OCI-LY3 (cell line): Measurements from ENCODE around the gene RPUSD4.
A peak's percentile ranks its signal among the peaks of the same experiment; 100 is the strongest.

Source experiments
- H2AFZ ChIP-seq: fragments of 200-600, 300-600 bp; shearing (Covaris generic); 2 replicates; pipeline ENCODE4 v1.6.0; 2014; ENCODE audit warnings: antibody characterized with exemption, low read depth, low read length
- H3K27ac ChIP-seq: fragments of 200-600, 300-600 bp; sonication (generic); 2 replicates; pipeline ENCODE4 v1.5.1; 2014; ENCODE audit warnings: mild to moderate bottlenecking, low read length, moderate library complexity, mixed read lengths
- H3K27me3 ChIP-seq: fragments of 200-600, 300-600 bp; sonication (generic); 2 replicates; pipeline ENCODE4 v1.6.1; 2014; ENCODE audit warnings: low read depth, low read length, mixed read lengths
- H3K36me3 ChIP-seq: fragments of 200-600, 300-600 bp; sonication (generic); replicated peaks from 2 replicates; pipeline ENCODE3; 2014; ENCODE audit warnings: low read depth, low read length, mixed read lengths
- H3K4me1 ChIP-seq: fragments of 300-600, 200-600 bp; sonication (generic); 2 replicates; pipeline ENCODE4 v1.6.1; 2014; ENCODE audit warnings: low read length, mixed read lengths
- H3K4me2 ChIP-seq: fragments of 200-600, 300-600 bp; sonication (generic); 2 replicates; pipeline ENCODE4 v1.6.1; 2014; ENCODE audit warnings: low read length, mixed read lengths
- H3K4me3 ChIP-seq: fragments of 300-600, 200-600 bp; sonication (generic); 2 replicates; pipeline ENCODE4 v1.5.1; 2014; ENCODE audit warnings: antibody characterized with exemption, mild to moderate bottlenecking, low read length, moderate library complexity
- H3K79me2 ChIP-seq: fragments of 300-600, 200-600 bp; shearing (Covaris generic); 2 replicates; pipeline ENCODE4 v1.6.1; 2014; ENCODE audit warnings: mild to moderate bottlenecking, low read length, mixed read lengths
- H3K9ac ChIP-seq: fragments of 300-600, 200-600 bp; shearing (Covaris generic); 2 replicates; pipeline ENCODE4 v1.6.0; 2014; ENCODE audit warnings: mild to moderate bottlenecking, low read length, moderate library complexity
- H3K9me3 ChIP-seq: fragments of 200-600, 300-600 bp; shearing (Covaris generic); 2 replicates; pipeline ENCODE4 v1.6.1; 2014; ENCODE audit warnings: low read length, mixed read lengths; ENCODE audit not compliant: insufficient read depth
- H4K20me1 ChIP-seq: fragments of 200-600, 300-600 bp; sonication (generic); 2 replicates; pipeline ENCODE4 v1.6.1; 2016; ENCODE audit warnings: low read length, mixed read lengths; ENCODE audit not compliant: insufficient read depth
- EZH2phosphoT487 ChIP-seq: fragments of 200-600 bp; shearing (Covaris generic); IDR thresholded peaks from 2 replicates; pipeline ENCODE4 v1.6.1; 2018; ENCODE audit warnings: antibody characterized with exemption, mixed run types, low read depth
- TF ChIP-seq, protein P1 (sequence below): fragments of 200-600, 300-600 bp; sonication (generic); IDR thresholded peaks from 2 replicates; pipeline ENCODE4 v1.5.1; 2014; ENCODE audit warnings: antibody characterized with exemption, low read length, low read depth

The RPUSD4 gene

DNA sequence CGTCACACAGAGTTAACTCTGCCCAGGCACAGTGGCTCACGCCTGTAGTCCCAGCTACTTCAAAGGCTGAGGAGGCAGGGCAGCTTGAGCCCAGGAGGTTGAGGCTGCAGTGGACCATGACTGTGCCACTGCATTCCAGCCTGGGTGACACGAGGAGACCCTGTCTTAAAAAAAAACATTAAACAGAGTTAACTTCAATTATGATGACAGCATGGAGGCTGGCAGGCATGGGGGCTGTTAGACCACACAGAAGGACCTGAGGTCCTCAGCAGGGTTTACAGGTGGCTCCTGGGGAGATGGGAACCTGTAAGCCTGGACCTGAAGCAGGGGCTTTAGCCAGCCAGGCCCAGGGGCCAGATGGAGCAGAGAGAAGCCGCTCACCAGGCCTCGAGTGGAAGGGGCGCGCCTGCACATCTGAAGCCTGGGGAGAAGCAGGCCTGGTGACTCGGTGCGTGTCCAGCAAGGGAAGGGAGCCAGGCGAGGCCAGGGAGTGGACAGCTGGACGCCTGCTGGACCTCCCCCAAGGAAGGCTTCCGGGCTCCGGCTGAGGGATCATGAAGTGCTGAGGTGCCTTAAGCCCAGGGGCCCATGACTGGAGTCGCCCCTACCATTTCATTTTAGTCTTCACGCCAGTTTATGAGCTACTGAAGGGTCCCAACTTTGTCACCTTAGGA is 25.3 kb downstream of the RPUSD4 start:
- Histone ChIP-seq H3K27ac (no peak overlapping the region), H3K4me3 (no peak overlapping the region), H3K4me2 (no peak overlapping the region), H3K4me1 (peaks cover 67% of the 10 kb centered on the region), H3K9ac (no peak overlapping the region), H3K27me3 (no peaks in the 10 kb centered on the region), H3K79me2 (no peaks in the 10 kb centered on the region), H2AFZ (no peak overlapping the region), H4K20me1 (0 out of 2 replicates have a peak, but pooled peaks cover 4% of the 10 kb centered on the region), H3K36me3 (peaks cover 10% of the 10 kb centered on the region), H3K9me3 (no peaks in the 10 kb centered on the region)
- TF ChIP-seq, protein P1, sequence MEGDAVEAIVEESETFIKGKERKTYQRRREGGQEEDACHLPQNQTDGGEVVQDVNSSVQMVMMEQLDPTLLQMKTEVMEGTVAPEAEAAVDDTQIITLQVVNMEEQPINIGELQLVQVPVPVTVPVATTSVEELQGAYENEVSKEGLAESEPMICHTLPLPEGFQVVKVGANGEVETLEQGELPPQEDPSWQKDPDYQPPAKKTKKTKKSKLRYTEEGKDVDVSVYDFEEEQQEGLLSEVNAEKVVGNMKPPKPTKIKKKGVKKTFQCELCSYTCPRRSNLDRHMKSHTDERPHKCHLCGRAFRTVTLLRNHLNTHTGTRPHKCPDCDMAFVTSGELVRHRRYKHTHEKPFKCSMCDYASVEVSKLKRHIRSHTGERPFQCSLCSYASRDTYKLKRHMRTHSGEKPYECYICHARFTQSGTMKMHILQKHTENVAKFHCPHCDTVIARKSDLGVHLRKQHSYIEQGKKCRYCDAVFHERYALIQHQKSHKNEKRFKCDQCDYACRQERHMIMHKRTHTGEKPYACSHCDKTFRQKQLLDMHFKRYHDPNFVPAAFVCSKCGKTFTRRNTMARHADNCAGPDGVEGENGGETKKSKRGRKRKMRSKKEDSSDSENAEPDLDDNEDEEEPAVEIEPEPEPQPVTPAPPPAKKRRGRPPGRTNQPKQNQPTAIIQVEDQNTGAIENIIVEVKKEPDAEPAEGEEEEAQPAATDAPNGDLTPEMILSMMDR = no peak
- no peak for TF ChIP-seq EZH2phosphoT487

DNA sequence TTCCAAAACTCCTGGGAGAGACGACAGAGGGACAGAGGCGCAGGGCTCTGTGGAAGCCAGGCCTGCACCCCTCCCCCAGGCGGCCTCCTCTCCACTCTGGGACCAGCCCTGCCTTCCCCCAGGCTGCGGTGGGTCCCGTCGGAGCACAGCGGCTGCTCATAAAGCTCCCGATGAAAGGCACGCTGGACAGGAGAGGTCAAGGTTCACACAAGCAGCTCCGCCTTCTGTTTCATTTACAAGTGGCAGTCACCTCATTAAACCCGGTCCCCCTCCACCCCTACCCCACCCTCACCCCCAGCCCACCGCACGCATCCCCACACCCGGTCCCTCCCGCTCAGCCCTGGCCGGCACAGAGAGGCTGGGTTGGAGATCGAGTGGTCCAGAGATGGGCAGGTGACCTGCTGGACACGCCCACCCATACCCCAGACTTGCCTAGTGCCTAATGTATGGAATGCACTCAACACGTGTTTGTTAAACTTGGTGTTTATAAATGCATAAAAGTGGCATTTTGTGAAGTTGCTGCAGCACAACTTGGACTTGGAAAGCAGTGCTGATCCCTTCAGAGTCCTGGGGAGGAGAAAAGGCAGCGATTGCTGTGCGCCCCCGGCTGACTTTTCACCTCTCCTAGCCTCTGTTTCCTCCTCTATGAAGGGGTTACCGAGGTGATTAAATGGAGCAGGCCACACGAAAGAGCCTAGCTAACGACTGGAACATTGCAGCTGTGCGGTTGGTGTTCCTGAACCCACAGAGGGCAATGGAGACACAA is 26.0 kb downstream of the RPUSD4 start:
- H3K79me2 ChIP-seq = no peaks in the 10 kb centered on the region
- peak overlapping the region; percentile 71 for H3K4me2 ChIP-seq
- no peaks in the 10 kb centered on the region for H3K27me3 ChIP-seq
- TF ChIP-seq, protein P1 = no peak
- no peak for TF ChIP-seq EZH2phosphoT487
- 0 out of 2 replicates have a peak, but pooled peaks cover 4% of the 10 kb centered on the region for H4K20me1 ChIP-seq
- peaks cover 4% of the 10 kb centered on the region for H3K36me3 ChIP-seq
- H3K9ac ChIP-seq = no peak overlapping the region
- H3K4me1 ChIP-seq = peaks cover 65% of the 10 kb centered on the region
- no peak overlapping the region for H2AFZ ChIP-seq
- no peak overlapping the region for H3K4me3 ChIP-seq
- H3K27ac ChIP-seq = no peak overlapping the region
- no peaks in the 10 kb centered on the region for H3K9me3 ChIP-seq

DNA sequence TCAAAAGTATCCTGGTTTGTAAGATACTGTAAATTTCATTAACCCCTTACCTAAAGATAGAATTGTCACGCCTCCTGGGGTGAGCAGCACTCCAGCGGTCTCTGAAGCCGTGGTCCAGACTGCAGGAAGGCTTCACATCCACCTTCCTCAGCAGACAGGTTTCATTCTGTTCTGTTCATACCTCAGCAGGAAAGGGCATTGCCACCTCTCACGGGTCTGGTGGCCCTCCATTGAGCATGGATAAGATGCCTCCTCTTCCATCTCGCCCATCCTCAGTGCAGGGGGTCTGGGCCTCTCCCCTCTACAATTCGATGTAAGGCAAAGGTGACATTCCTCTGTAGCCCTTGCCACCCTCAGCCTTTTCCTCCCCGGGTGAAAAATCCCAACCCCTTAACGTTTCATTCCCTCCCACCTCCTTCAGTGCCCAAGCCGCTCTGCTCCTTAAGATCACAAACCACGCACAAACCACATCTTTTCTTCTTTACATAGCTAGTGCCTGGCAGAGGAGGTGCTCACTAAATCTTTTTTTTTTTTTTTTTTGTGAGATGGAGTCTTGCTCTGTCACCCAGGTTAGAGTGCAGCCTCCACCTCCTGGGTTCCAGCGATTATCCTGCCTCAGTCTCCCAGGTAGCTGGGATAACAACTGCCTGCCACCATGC is 28.5 kb downstream of the RPUSD4 start:
- Histone ChIP-seq H4K20me1 (0 out of 2 replicates have a peak, but pooled peaks cover 4% of the 10 kb centered on the region), H3K27ac (no peak overlapping the region), H3K27me3 (no peaks in the 10 kb centered on the region), H3K4me1 (peaks cover 40% of the 10 kb centered on the region), H3K79me2 (no peaks in the 10 kb centered on the region), H3K4me3 (no peak overlapping the region), H3K36me3 (no peaks in the 10 kb centered on the region), H3K9me3 (no peaks in the 10 kb centered on the region), H3K9ac (no peak overlapping the region), H3K4me2 (no peak overlapping the region), H2AFZ (no peak overlapping the region)
- TF ChIP-seq, protein P1 = no peak
